ENCODE measurements around the gene COL23A1. TPM values are rescaled to one million over a fixed set of nuclear protein-coding genes. Genes with fewer than 3 reads are reported as not detected.

Gene COL23A1
- total and polyA plus RNA-seq, 4 donors = 0.36 to 1.5 (median 1.1) TPM; not detected in 1

- intact Hi-C loops (cut with DNase I) = no loop called here
- H3K9me3 ChIP-seq (ENCODE audit: control insufficient read depth, low read length) = no peaks in the 10 kb centered on the region
- H3K4me1 ChIP-seq (ENCODE audit: control insufficient read depth in 1 of 2, insufficient read depth in 2 of 2, low read length in 2 of 2) = no peaks in the 10 kb centered on the region
- H3K4me3 ChIP-seq (ENCODE audit: low read length in 2 of 2) = no peak overlapping the region
- DNase-seq (no peak), ATAC-seq (ENCODE audit: low FRiP score) (no peak)
- H3K36me3 ChIP-seq (ENCODE audit: control insufficient read depth in 1 of 2, insufficient read depth in 2 of 2, low read length in 1 of 2) = no peaks in the 10 kb centered on the region
- no peaks in the 10 kb centered on the region for H3K27me3 ChIP-seq (ENCODE audit: control insufficient read depth in 1 of 2, insufficient read depth in 2 of 2, low read length in 1 of 2)
- 89 to 92% methylated on average over 14 of the region's 14 CpGs for WGBS, 2 donors
- H3K27ac ChIP-seq (ENCODE audit: low read depth in 1 of 2, low read length in 2 of 2) = no peak overlapping the region
Measured at GRCh38 chr5:178526773-178527457, 63.3 kb downstream of the COL23A1 start.

GRCh38 chr5:178525906-178526732, 64.1 kb downstream of the COL23A1 start:
- H3K36me3 ChIP-seq (ENCODE audit: control insufficient read depth in 1 of 2, insufficient read depth in 2 of 2, low read length in 1 of 2) = no peaks in the 10 kb centered on the region
- 93 to 95% methylated on average over 12 of the region's 12 CpGs for WGBS, 2 donors
- no peaks in the 10 kb centered on the region for H3K27me3 ChIP-seq (ENCODE audit: control insufficient read depth in 1 of 2, insufficient read depth in 2 of 2, low read length in 1 of 2)
- ATAC-seq (ENCODE audit: low FRiP score) (no peak), DNase-seq (no peak)
- H3K4me3 ChIP-seq (ENCODE audit: low read length in 2 of 2) = no peak overlapping the region
- intact Hi-C loops (cut with DNase I) = no loop called here
- no peak overlapping the region for H3K27ac ChIP-seq (ENCODE audit: low read depth in 1 of 2, low read length in 2 of 2)
- no peaks in the 10 kb centered on the region for H3K4me1 ChIP-seq (ENCODE audit: control insufficient read depth in 1 of 2, insufficient read depth in 2 of 2, low read length in 2 of 2)
- no peaks in the 10 kb centered on the region for H3K9me3 ChIP-seq (ENCODE audit: control insufficient read depth, low read length)

- Histone ChIP-seq H3K27ac (ENCODE audit: low read depth in 1 of 2, low read length in 2 of 2) (no peak overlapping the region), H3K36me3 (ENCODE audit: control insufficient read depth in 1 of 2, insufficient read depth in 2 of 2, low read length in 1 of 2) (no peaks in the 10 kb centered on the region), H3K9me3 (ENCODE audit: control insufficient read depth, low read length) (no peaks in the 10 kb centered on the region), H3K4me1 (ENCODE audit: control insufficient read depth in 1 of 2, insufficient read depth in 2 of 2, low read length in 2 of 2) (no peaks in the 10 kb centered on the region), H3K27me3 (ENCODE audit: control insufficient read depth in 1 of 2, insufficient read depth in 2 of 2, low read length in 1 of 2) (no peaks in the 10 kb centered on the region), H3K4me3 (ENCODE audit: low read length in 2 of 2) (no peak overlapping the region)
- DNase-seq (peak in 1 of 2 donors; percentile 51), ATAC-seq (ENCODE audit: low FRiP score) (no peak)
- intact Hi-C loops (cut with DNase I) = no loop called here
- WGBS, 2 donors = 83 to 85% methylated on average over 10 of the region's 10 CpGs
Measured at GRCh38 chr5:178524093-178524882, 65.9 kb downstream of the COL23A1 start.

- no peaks in the 10 kb centered on the region for H3K36me3 ChIP-seq (ENCODE audit: control insufficient read depth in 1 of 2, insufficient read depth in 2 of 2, low read length in 1 of 2)
- DNase-seq = no peak
- H3K4me1 ChIP-seq (ENCODE audit: control insufficient read depth in 1 of 2, insufficient read depth in 2 of 2, low read length in 2 of 2) = no peaks in the 10 kb centered on the region
- intact Hi-C loops (cut with DNase I) = no loop called here
- H3K27me3 ChIP-seq (ENCODE audit: control insufficient read depth in 1 of 2, insufficient read depth in 2 of 2, low read length in 1 of 2) = no peaks in the 10 kb centered on the region
- H3K4me3 ChIP-seq (ENCODE audit: low read length in 2 of 2) = no peak overlapping the region
- H3K27ac ChIP-seq (ENCODE audit: low read depth in 1 of 2, low read length in 2 of 2) = no peak overlapping the region
- no peaks in the 10 kb centered on the region for H3K9me3 ChIP-seq (ENCODE audit: control insufficient read depth, low read length)
- 93% methylated on average over 14 of the region's 14 CpGs for WGBS, 2 donors
- no peak for ATAC-seq (ENCODE audit: low FRiP score)
Measured at GRCh38 chr5:178522361-178522760, 67.8 kb downstream of the COL23A1 start.

GRCh38 chr5:178520851-178521250, 69.3 kb downstream of the COL23A1 start:
- Histone ChIP-seq H3K4me3 (ENCODE audit: low read length in 2 of 2) (no peak overlapping the region), H3K9me3 (ENCODE audit: control insufficient read depth, low read length) (no peaks in the 10 kb centered on the region), H3K27ac (ENCODE audit: low read depth in 1 of 2, low read length in 2 of 2) (no peak overlapping the region), H3K36me3 (ENCODE audit: control insufficient read depth in 1 of 2, insufficient read depth in 2 of 2, low read length in 1 of 2) (no peaks in the 10 kb centered on the region), H3K27me3 (ENCODE audit: control insufficient read depth in 1 of 2, insufficient read depth in 2 of 2, low read length in 1 of 2) (no peaks in the 10 kb centered on the region), H3K4me1 (ENCODE audit: control insufficient read depth in 1 of 2, insufficient read depth in 2 of 2, low read length in 2 of 2) (no peaks in the 10 kb centered on the region)
- 90 to 91% methylated on average over 4 of the region's 4 CpGs for WGBS, 2 donors
- intact Hi-C loops (cut with DNase I) = no loop called here
- ATAC-seq (ENCODE audit: low FRiP score) = no peak
- DNase-seq = no peak

- Histone ChIP-seq H3K4me3 (ENCODE audit: low read length in 2 of 2) (no peak overlapping the region), H3K36me3 (ENCODE audit: control insufficient read depth in 1 of 2, insufficient read depth in 2 of 2, low read length in 1 of 2) (no peaks in the 10 kb centered on the region), H3K9me3 (ENCODE audit: control insufficient read depth, low read length) (no peaks in the 10 kb centered on the region), H3K27ac (ENCODE audit: low read depth in 1 of 2, low read length in 2 of 2) (no peak overlapping the region), H3K4me1 (ENCODE audit: control insufficient read depth in 1 of 2, insufficient read depth in 2 of 2, low read length in 2 of 2) (no peaks in the 10 kb centered on the region), H3K27me3 (ENCODE audit: control insufficient read depth in 1 of 2, insufficient read depth in 2 of 2, low read length in 1 of 2) (no peaks in the 10 kb centered on the region)
- intact Hi-C loops (cut with DNase I) = no loop called here
- no peak for DNase-seq
- WGBS, 2 donors = 96 to 98% methylated on average over 2 of the region's 2 CpGs
- ATAC-seq (ENCODE audit: low FRiP score) = no peak
Measured at GRCh38 chr5:178519804-178520203, 70.4 kb downstream of the COL23A1 start.

GRCh38 chr5:178519155-178519554, 71.0 kb downstream of the COL23A1 start:
- ATAC-seq (ENCODE audit: low FRiP score) (no peak), DNase-seq (no peak)
- no peaks in the 10 kb centered on the region for H3K4me1 ChIP-seq (ENCODE audit: control insufficient read depth in 1 of 2, insufficient read depth in 2 of 2, low read length in 2 of 2)
- H3K4me3 ChIP-seq (ENCODE audit: low read length in 2 of 2) = no peak overlapping the region
- H3K36me3 ChIP-seq (ENCODE audit: control insufficient read depth in 1 of 2, insufficient read depth in 2 of 2, low read length in 1 of 2) = no peaks in the 10 kb centered on the region
- H3K27me3 ChIP-seq (ENCODE audit: control insufficient read depth in 1 of 2, insufficient read depth in 2 of 2, low read length in 1 of 2) = no peaks in the 10 kb centered on the region
- H3K27ac ChIP-seq (ENCODE audit: low read depth in 1 of 2, low read length in 2 of 2) = no peak overlapping the region
- 96 to 98% methylated on average over 6 of the region's 6 CpGs for WGBS, 2 donors
- no peaks in the 10 kb centered on the region for H3K9me3 ChIP-seq (ENCODE audit: control insufficient read depth, low read length)
- intact Hi-C loops (cut with DNase I) = no loop called here

- Histone ChIP-seq H3K4me3 (ENCODE audit: low read length in 2 of 2) (no peak overlapping the region), H3K9me3 (ENCODE audit: control insufficient read depth, low read length) (peaks cover 10% of the 10 kb centered on the region), H3K36me3 (ENCODE audit: control insufficient read depth in 1 of 2, insufficient read depth in 2 of 2, low read length in 1 of 2) (no peaks in the 10 kb centered on the region), H3K27ac (ENCODE audit: low read depth in 1 of 2, low read length in 2 of 2) (no peak overlapping the region), H3K27me3 (ENCODE audit: control insufficient read depth in 1 of 2, insufficient read depth in 2 of 2, low read length in 1 of 2) (no peaks in the 10 kb centered on the region), H3K4me1 (ENCODE audit: control insufficient read depth in 1 of 2, insufficient read depth in 2 of 2, low read length in 2 of 2) (no peaks in the 10 kb centered on the region)
- DNase-seq (no peak), ATAC-seq (ENCODE audit: low FRiP score) (no peak)
- 89 to 91% methylated on average over 14 of the region's 14 CpGs for WGBS, 2 donors
- intact Hi-C loops (cut with DNase I) = no loop called here
Measured at GRCh38 chr5:178516504-178517235, 73.5 kb downstream of the COL23A1 start.
